IPS DF 4.7 (cell line): ENCODE measurements around the gene FOXD4.
"Not testable (repeated sequence)": the region's sequence is repeated elsewhere in the genome, so short reads cannot be mapped to it uniquely, and the experiment has no call there.

Experiments used
- DNase-seq: peaks from one replicate; pipeline ENCODE4 v3.0.0-alpha.2; 2013; ENCODE audit warnings: low spot score; ENCODE audit errors: extremely low read depth

FOXD4 gene

GRCh38 chr9:93909-94308, 24.3 kb downstream of the FOXD4 start:
- DNase-seq, result not testable (repeated sequence)

- not testable (repeated sequence) for DNase-seq
Observed at GRCh38 chr9:90851-91250, 27.4 kb downstream of the FOXD4 start.

GRCh38 chr9:88396-89037, 29.7 kb downstream of the FOXD4 start:
- DNase-seq, result not testable (repeated sequence)

GRCh38 chr9:87860-88259, 30.4 kb downstream of the FOXD4 start:
- DNase-seq, result not testable (repeated sequence)

GRCh38 chr9:87105-87504, 31.1 kb downstream of the FOXD4 start:
- DNase-seq, result not testable (repeated sequence)

- not testable (repeated sequence) for DNase-seq
Observed at GRCh38 chr9:86697-87096, 31.5 kb downstream of the FOXD4 start.

- DNase-seq, result not testable (repeated sequence)
Observed at GRCh38 chr9:82932-83689, 35.1 kb downstream of the FOXD4 start.

- DNase-seq, result not testable (repeated sequence)
Observed at GRCh38 chr9:78333-78732, 39.9 kb downstream of the FOXD4 start.

GRCh38 chr9:76389-76788, 41.8 kb downstream of the FOXD4 start:
- not testable (repeated sequence) for DNase-seq

GRCh38 chr9:73900-74525, 44.2 kb downstream of the FOXD4 start:
- DNase-seq, result not testable (repeated sequence)

- not testable (repeated sequence) for DNase-seq
Observed at GRCh38 chr9:73076-73899, 44.9 kb downstream of the FOXD4 start.
